Fibroblast of skin of right biceps (primary cell): ENCODE measurements around the gene CCT2.

Source experiments
- DNase-seq: peaks from one replicate; pipeline ENCODE4 v3.0.0-alpha.2; 2013

Gene CCT2

GRCh38 chr12:69585189-69586062 lies at the start of gene CCT2:
Gene CCT2, plus strand, starts transcription at chr12:69585459. Its CDS starts 63 bp downstream, at chr12:69585522.
- DNase-seq = peak; percentile 96

GRCh38 chr12:69540987-69541386 lies 44.3 kb upstream of the CCT2 start:
- DNase-seq = peak; percentile 78

GRCh38 chr12:69544087-69544486 lies 41.2 kb upstream of the CCT2 start:
- no peak for DNase-seq

- DNase-seq = peak; percentile 30
Observed at GRCh38 chr12:69545081-69545480, 40.2 kb upstream of the CCT2 start.

DNA sequence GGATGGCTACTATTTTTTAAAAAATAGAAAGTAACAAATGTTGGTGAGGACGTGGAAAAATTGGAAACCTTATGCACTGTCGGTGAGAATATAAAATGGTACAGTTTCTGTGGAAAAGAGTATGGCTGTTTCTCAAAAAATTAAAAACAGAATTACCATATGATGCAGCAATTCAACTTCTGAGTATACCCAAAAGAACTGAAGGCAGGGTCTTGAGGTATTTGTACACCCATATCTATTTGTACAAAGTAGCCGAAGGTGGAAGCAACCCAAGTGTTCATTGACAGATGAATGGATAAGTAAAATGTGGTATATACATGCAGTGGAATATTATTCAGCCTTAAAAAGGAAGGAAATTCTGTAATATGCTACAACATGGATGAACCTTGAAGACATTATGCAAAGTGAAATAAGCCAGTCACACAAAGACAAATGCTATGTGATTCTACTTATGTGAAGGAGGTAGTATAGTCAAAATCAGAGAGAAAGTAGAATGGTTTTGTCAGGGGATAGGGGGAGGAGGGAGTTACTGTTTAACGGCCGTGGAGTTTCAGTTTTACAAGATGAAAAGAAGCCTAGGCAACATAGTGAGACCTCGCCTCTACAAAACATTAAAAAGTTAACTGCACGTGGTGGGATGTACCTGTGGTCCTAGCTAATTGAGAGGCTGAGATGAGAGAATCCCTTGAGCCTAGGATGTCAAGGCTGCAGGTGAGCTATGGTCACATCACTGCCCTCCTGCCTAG lies 38.4 kb upstream of the CCT2 start:
- DNase-seq = no peak

GRCh38 chr12:69548687-69549086 lies 36.6 kb upstream of the CCT2 start:
- no peak for DNase-seq

- DNase-seq = no peak
Observed at GRCh38 chr12:69550569-69551350, 34.5 kb upstream of the CCT2 start.

DNA sequence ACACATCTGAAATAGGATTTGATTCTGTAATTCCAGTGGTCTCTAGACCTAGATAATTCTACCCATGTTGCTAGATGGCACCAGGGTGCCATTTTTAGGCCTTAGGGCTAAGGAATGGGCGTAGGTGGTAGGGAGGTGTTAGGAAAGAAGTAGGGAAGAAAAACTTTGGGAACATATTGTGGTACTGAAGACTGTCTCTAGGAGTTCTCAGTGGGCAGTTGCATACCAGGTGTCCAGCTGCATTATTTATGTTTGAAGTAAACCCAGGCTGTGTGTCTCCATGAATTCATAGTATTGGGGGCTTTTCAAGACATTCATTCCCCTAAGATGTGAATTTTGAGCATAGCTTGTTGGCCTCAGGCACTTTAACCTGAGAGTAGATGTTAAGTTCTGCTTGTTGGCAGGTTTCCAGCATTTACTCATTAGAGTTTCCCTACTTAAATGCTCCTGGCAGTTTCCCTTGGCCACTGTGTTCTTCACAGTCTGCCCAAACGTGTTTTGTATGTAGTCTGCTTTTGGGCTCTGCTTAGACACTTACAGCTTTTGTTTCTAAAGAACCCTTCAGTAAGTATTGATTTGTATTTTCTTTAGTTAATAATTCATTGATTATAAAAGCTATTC lies 31.5 kb upstream of the CCT2 start:
- DNase-seq = peak; percentile 66

- DNase-seq = peak; percentile 99
Observed at GRCh38 chr12:69555461-69555860, 29.8 kb upstream of the CCT2 start.

DNA sequence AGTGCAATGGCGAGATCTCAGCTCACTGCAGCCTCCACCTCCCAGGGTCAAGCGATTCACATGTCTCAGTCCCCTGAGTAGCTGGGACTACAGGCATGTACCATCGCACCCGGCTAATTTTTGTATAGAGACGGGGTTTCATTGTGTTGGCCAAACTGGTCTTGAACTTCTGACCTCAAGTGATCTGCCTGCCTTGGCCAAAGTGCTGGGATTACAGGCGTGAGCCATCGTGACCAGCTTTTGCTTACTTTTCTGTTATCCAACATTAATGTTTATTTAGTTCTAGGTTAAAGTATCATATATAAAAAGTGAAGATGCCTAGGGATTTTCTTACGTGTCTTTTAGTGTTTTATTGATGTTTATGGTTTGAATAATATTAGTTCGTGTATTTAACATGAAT lies 28.9 kb upstream of the CCT2 start:
- DNase-seq = no peak

GRCh38 chr12:69563166-69563762 lies 22.0 kb upstream of the CCT2 start:
- DNase-seq = no peak

DNA sequence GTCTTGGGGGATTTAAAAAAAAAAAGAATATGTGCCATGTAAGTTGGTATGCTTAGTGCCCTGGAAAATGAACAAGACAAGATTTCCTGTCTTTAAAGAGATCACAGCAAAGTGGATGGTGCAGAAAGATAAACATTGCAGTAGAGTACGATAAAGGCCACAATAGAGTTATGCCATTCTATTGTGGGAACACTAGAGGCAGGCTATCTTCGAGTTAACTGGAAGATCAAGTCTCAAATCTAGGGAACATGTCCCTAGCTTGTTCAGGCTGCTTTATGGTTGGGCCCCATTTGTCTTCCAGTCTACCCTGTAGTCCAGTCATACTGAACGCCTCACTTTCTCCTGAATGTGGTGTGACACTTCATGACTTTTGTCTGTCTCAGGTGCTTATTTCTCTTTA lies 18.7 kb upstream of the CCT2 start:
- no peak for DNase-seq

- DNase-seq = peak; percentile 66
Observed at GRCh38 chr12:69569236-69569635, 16.0 kb upstream of the CCT2 start.

GRCh38 chr12:69570000-69570516 lies 15.2 kb upstream of the CCT2 start:
- DNase-seq = peak; percentile 82

DNA sequence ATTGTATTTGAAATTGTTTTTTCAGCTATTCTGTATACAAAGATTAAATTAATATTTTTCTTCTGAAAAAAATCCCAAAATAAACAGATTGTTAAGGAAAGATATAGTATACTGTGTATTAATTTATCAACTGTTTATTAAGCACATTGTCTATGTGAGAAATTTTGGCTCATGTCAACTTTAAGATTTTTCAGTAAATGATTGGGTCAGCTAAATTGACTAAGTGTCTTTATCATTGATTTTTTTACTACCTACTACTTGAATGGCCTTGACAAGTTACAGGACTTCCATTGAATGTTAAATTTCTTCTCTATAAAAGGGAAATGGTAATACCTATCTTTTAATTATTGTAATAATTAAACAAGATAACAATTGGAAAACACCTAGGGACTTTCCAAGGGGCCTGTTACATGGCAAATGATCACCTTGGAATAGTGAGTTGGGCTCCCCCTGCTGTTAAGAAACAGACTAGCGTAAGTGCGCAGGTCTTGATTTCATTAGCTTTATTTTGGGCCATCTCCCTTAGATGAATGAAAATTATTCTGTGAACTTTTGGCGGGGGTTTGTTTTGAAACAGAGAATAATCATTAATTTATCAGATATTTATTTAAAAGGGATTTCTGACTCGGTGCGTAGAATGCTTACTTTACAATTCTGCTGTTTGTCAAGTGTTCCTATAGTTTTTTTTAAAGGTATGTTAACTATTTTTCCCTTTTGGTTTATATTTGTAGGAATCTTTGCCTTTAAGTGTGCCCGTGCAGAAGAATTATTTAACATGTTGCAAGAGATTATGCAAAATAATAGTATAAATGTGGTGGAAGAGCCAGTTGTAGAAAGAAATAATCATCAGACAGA lies 14.5 kb upstream of the CCT2 start:
- peak; percentile 63 for DNase-seq

DNA sequence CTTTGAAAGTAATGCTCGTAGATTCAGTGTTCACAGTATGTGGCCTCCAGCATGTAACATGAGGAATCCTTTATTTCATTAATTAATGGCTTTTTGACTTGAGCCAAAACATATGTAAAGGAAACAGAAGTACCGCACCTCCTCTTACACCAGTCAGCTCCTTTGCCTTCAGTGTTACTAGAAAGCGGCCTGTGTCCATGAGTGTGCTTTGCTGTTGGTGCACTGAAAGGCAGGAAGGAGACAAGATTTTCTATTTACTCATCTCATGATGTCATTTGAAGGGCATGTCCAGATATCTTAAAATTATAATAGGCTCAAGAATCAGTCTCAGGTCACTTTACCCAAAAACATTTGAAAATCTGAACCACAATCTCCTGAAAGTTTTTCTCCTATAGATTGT lies 9.9 kb upstream of the CCT2 start:
- peak; percentile 36 for DNase-seq

DNA sequence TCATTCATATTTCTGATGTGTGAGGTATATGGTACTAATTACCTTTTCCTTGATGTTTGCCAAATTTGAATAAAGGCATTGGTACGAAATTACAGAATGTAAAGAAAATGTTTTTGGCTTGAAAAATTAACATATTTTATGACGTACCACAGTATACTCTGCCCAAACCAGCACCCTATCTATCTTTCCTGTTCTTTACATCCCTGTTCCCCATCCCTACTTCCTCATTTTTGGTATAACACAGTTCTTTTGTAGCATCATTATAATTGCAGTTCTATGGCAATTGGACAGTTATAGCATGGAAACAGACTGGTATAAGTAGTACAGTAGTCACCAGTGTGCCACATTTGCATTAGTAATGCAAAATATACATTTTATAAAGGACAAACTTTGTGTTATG lies 7.0 kb upstream of the CCT2 start:
- no peak for DNase-seq

DNA sequence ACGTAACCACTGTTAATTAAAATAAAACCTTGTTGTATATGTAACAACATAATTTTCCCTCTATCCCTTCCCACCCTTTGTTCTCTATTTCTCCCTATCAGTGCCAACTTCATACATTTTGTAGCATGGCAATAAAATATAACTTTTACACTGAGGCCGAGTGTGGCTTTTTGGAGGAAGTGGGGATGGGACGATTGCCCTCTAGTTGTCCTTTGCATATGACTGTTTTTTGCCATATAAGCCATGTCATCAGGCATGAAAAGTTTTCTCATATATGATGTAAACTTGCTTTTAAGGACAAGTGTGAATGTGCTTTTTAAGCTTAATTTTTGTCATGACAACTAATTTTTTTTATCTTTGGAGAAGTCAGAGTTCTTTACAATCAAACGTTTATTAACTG lies 6.2 kb upstream of the CCT2 start:
- no peak for DNase-seq

GRCh38 chr12:69580074-69580473 lies 5.2 kb upstream of the CCT2 start:
- DNase-seq = no peak

DNA sequence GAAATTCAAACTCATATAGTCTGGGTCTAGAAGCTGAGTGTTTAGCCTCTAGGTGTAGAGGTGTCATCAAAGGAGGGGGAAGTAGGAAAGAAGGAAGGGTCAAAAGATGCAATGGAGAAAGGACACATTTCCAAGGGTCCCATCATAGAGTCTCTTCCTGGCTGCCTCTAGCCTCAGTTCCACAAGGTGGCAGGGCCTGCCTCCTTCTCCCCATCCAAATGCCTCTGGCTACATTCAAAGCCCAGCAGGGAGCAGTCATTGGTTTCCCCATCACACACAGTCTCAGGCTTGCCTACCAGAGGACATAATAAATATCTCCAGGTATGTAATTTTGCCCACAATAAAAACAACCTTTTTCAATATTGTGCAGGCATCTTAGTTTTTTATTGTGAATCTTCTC lies 2.1 kb upstream of the CCT2 start:
- no peak for DNase-seq

GRCh38 chr12:69588527-69588926 lies 3.3 kb downstream of the CCT2 start:
- DNase-seq = no peak
